ENCODE measurements around the gene MMP11.

DNA sequence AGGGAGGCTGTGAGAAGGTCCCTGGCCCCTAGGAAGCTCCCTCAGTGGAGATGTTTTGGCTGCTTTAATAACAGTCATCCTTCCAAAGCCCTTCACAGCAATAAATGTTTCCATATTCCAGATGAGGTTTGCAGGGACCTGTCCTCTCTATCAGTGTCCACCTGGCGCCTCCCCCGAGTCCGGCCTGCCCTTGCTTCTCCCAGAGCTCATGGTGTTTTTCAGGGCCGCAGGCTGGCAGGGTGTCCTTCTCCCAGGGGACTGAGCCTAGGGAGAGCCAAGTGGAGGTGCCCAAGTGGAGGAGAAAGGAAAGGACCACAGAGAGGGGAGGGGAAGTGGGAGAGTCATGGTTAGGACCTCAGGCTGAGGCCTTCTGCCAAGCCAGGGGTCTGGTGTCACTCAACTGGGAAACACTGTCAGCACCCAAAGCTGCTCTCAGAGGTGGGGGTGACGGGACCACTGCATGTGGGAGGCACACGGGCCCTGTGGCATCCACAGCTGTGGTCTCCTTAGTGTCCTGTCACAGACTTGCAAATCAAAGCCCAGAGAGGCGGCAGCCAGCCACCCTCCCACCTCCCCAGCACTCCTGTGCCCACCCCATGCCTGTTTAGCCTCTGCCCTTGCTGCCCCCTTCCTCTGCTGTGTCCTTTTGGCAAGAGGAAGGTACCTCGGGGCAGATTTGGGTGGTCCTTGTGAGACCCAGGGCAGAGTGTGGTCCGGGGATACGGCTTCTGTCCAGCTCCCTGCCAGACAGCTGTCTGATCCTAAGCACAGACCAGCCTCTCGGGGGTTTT is 59.8 kb downstream of the MMP11 start:
- TF ChIP-seq, protein P1, sequence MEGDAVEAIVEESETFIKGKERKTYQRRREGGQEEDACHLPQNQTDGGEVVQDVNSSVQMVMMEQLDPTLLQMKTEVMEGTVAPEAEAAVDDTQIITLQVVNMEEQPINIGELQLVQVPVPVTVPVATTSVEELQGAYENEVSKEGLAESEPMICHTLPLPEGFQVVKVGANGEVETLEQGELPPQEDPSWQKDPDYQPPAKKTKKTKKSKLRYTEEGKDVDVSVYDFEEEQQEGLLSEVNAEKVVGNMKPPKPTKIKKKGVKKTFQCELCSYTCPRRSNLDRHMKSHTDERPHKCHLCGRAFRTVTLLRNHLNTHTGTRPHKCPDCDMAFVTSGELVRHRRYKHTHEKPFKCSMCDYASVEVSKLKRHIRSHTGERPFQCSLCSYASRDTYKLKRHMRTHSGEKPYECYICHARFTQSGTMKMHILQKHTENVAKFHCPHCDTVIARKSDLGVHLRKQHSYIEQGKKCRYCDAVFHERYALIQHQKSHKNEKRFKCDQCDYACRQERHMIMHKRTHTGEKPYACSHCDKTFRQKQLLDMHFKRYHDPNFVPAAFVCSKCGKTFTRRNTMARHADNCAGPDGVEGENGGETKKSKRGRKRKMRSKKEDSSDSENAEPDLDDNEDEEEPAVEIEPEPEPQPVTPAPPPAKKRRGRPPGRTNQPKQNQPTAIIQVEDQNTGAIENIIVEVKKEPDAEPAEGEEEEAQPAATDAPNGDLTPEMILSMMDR (conservative IDR thresholded peaks at IDR 0.05; ENCODE audit: low read depth, low read length): no peak
- no peak for TF ChIP-seq BHLHE40 (IDR thresholded peaks at IDR 0.05; ENCODE audit: low read depth, low read length)
- no peak for TF ChIP-seq MAZ (IDR thresholded peaks at IDR 0.05; ENCODE audit: borderline replicate concordance, low read depth, low read length)
- no peak for TF ChIP-seq ELK1 (IDR thresholded peaks at IDR 0.05; ENCODE audit: borderline replicate concordance, low read depth, low read length)
- no peak for TF ChIP-seq RAD21 (IDR thresholded peaks at IDR 0.05; ENCODE audit: low read length)
- TF ChIP-seq CEBPB (IDR thresholded peaks at IDR 0.05; ENCODE audit: low read depth, low read length): no peak
- no peak for TF ChIP-seq POLR2A (IDR thresholded peaks at IDR 0.05; ENCODE audit: low read depth, low read length)
- TF ChIP-seq, protein P2, sequence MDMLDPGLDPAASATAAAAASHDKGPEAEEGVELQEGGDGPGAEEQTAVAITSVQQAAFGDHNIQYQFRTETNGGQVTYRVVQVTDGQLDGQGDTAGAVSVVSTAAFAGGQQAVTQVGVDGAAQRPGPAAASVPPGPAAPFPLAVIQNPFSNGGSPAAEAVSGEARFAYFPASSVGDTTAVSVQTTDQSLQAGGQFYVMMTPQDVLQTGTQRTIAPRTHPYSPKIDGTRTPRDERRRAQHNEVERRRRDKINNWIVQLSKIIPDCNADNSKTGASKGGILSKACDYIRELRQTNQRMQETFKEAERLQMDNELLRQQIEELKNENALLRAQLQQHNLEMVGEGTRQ (IDR thresholded peaks at IDR 0.05; ENCODE audit: low read depth, low read length): no peak
- TF ChIP-seq RFX5 (IDR thresholded peaks at IDR 0.05; ENCODE audit: low read depth, low read length): no peak
- TF ChIP-seq CHD1 (IDR thresholded peaks at IDR 0.05; ENCODE audit: low read depth, low read length): no peak
- TF ChIP-seq SMC3 (IDR thresholded peaks at IDR 0.05; ENCODE audit: low read depth, low read length): no peak
- no peak for TF ChIP-seq MXI1 (IDR thresholded peaks at IDR 0.05; ENCODE audit: borderline replicate concordance, low read depth, low read length)
- TF ChIP-seq MAFK (IDR thresholded peaks at IDR 0.05; ENCODE audit: low read depth, low read length): no peak
- TF ChIP-seq RCOR1 (IDR thresholded peaks at IDR 0.05; ENCODE audit: insufficient replicate concordance, low read length): no peak

All from IMR-90 (cell line).